ENCODE measurements around the gene MAP3K12. TPM values are rescaled to one million over a fixed set of nuclear protein-coding genes. Genes with fewer than 3 reads are reported as not detected.

The MAP3K12 gene
- total and polyA plus RNA-seq, 2 of the 13 experiments (the other 11 are each of a cell fraction or from before 2014, with no cell fraction given): 0.20 to 1.1 TPM

DNA sequence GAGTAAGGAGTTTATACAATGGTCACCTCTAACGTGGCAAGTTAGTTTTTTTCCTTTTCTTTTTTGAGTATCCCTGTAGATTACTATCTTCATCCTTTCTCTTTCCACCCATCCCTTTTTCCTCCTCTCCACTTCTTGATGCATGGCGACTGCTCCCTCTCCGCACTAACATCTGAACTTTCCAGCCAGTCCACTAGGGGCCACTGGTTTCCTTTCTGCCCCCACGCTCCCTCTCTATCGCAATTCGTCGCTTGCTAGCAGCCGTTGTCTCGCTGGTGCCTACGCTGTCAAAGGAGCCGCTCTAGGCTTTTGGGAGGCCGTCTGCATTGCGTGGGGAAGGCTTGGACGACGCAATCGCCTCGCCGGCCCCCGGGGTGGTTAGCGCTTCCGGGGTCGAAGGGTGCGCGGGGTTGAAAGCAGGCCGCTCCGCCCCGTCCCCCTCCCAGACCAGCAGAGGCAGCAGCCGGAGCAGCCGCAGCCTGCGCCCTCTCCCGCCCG, 47.5 kb downstream of the MAP3K12 start, which contains the start of gene PCBP2 (continued):
- TF ChIP-seq, protein P1, sequence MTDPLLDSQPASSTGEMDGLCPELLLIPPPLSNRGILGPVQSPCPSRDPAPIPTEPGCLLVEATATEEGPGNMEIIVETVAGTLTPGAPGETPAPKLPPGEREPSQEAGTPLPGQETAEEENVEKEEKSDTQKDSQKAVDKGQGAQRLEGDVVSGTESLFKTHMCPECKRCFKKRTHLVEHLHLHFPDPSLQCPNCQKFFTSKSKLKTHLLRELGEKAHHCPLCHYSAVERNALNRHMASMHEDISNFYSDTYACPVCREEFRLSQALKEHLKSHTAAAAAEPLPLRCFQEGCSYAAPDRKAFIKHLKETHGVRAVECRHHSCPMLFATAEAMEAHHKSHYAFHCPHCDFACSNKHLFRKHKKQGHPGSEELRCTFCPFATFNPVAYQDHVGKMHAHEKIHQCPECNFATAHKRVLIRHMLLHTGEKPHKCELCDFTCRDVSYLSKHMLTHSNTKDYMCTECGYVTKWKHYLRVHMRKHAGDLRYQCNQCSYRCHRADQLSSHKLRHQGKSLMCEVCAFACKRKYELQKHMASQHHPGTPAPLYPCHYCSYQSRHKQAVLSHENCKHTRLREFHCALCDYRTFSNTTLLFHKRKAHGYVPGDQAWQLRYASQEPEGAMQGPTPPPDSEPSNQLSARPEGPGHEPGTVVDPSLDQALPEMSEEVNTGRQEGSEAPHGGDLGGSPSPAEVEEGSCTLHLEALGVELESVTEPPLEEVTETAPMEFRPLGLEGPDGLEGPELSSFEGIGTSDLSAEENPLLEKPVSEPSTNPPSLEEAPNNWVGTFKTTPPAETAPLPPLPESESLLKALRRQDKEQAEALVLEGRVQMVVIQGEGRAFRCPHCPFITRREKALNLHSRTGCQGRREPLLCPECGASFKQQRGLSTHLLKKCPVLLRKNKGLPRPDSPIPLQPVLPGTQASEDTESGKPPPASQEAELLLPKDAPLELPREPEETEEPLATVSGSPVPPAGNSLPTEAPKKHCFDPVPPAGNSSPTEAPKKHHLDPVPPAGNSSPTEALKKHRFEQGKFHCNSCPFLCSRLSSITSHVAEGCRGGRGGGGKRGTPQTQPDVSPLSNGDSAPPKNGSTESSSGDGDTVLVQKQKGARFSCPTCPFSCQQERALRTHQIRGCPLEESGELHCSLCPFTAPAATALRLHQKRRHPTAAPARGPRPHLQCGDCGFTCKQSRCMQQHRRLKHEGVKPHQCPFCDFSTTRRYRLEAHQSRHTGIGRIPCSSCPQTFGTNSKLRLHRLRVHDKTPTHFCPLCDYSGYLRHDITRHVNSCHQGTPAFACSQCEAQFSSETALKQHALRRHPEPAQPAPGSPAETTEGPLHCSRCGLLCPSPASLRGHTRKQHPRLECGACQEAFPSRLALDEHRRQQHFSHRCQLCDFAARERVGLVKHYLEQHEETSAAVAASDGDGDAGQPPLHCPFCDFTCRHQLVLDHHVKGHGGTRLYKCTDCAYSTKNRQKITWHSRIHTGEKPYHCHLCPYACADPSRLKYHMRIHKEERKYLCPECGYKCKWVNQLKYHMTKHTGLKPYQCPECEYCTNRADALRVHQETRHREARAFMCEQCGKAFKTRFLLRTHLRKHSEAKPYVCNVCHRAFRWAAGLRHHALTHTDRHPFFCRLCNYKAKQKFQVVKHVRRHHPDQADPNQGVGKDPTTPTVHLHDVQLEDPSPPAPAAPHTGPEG (CRISPR knock-in tag; IDR thresholded peaks at IDR 0.05): peak; percentile 87; the same call in 1 of the 2 replicates
- TF ChIP-seq, protein P2, sequence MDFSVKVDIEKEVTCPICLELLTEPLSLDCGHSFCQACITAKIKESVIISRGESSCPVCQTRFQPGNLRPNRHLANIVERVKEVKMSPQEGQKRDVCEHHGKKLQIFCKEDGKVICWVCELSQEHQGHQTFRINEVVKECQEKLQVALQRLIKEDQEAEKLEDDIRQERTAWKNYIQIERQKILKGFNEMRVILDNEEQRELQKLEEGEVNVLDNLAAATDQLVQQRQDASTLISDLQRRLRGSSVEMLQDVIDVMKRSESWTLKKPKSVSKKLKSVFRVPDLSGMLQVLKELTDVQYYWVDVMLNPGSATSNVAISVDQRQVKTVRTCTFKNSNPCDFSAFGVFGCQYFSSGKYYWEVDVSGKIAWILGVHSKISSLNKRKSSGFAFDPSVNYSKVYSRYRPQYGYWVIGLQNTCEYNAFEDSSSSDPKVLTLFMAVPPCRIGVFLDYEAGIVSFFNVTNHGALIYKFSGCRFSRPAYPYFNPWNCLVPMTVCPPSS (IDR thresholded peaks at IDR 0.05): no peak
- TF ChIP-seq ZNF446 (CRISPR knock-in tag; IDR thresholded peaks at IDR 0.05) (no peak), IRX3 (CRISPR knock-in tag; IDR thresholded peaks at IDR 0.05; ENCODE audit: borderline replicate concordance, low read depth) (no peak), ASH2L (IDR thresholded peaks at IDR 0.05; ENCODE audit: insufficient read length, low read depth, low read length) (no peak), SIX4 (CRISPR knock-in tag; IDR thresholded peaks at IDR 0.05) (peak; percentile 51; the same call in 1 of the 2 replicates), POLR2G (IDR thresholded peaks at IDR 0.05; ENCODE audit: low read depth, low read length) (peak; percentile 92), YY1 (IDR thresholded peaks at IDR 0.05; ENCODE audit: insufficient read depth, insufficient replicate concordance, low read depth, low read length) (peak; percentile 79), YEATS4 (CRISPR knock-in tag; IDR thresholded peaks at IDR 0.05; ENCODE audit: borderline replicate concordance) (peak; percentile 79), ETV5 (CRISPR knock-in tag; IDR thresholded peaks at IDR 0.05; ENCODE audit: borderline replicate concordance) (peak; percentile 71), SRF (IDR thresholded peaks at IDR 0.05; ENCODE audit: low read depth, low read length) (no peak), ONECUT2 (CRISPR knock-in tag; IDR thresholded peaks at IDR 0.05) (no peak), ZNF230 (CRISPR knock-in tag; IDR thresholded peaks at IDR 0.05) (no peak), HNRNPL (IDR thresholded peaks at IDR 0.05; ENCODE audit: low read depth, low read length) (no peak), BRD4 (CRISPR knock-in tag; IDR thresholded peaks at IDR 0.05) (no peak), ATM (IDR thresholded peaks at IDR 0.05; ENCODE audit: borderline replicate concordance) (no peak), NPAS2 (CRISPR knock-in tag; IDR thresholded peaks at IDR 0.05; ENCODE audit: borderline replicate concordance) (no peak)

Measured in HepG2 (cell line).